NCI-H1092 (cell line): Measurements from ENCODE around the gene NEMP1.

ENCODE experiments used
- DNase-seq: peaks from one replicate; lab custom pipeline; 2025; lab: John Stamatoyannopoulos, UW

The NEMP1 gene

DNA sequence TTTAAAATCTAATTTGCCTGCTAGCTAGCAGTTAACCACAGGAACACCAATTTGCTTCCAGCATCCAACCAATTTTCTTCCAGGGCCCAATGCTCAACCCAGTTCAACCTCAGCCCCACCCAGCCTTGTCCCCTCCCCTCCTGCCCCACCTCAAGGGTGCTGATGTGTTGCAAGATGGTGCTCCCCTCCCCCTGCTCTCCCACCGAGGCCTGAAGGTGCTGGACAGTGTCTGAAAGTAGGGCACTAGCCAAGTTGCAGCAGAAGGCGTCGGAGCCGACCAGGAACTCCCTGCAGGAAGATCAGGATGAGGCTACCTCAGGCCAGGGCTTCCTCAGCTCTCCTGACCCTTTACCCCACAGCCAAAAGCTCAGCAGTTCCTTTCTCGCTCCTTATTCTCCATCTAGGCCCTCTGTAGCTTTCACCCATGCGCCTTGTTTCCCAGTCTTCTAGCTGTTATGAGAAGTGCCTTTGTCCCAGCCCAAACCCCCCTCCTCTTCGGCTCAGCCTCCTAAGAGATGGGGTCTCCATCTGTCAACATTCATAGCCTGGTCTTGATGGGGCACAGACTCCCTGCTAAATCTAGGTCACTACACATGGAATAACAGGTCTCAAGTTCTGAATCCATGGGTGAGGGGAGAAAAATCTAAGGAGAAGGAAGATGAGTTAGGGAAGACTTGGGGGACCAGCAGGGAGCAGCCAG lies 29.0 kb upstream of the NEMP1 start:
- no peak for DNase-seq

DNA sequence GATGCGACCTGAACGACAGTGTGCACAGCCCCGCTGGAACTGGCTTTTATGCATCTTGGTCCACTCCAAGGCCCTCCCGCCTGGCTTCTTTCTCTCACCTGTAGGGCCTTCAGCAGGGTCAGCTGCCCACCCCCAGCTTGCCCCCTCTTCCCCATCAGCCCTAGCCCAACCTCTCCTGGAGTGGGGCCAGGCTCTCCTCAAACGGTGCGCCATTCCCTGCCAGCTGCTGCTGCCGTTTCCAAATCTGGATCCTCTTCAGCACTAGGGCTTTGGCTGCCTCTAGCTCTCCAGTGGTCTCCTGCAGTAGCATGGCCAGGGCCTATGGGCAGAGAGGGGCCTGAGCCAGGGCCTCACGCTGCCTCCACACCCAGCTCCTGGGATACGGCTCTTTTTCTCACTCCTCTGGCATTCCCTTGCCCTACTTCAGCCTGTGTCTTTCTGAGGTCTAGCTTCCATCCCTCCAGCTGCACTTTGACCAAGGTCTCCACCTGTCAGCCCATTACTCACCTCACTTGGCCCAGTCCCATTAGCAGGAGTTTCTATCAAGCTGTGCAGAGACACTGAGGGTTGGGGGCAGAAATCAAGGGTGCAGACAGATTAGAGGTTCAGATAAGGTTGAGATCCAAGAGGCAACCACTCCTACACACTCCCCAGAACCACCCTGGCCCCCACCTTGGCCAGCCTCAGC lies 27.6 kb upstream of the NEMP1 start:
- DNase-seq: no peak

DNA sequence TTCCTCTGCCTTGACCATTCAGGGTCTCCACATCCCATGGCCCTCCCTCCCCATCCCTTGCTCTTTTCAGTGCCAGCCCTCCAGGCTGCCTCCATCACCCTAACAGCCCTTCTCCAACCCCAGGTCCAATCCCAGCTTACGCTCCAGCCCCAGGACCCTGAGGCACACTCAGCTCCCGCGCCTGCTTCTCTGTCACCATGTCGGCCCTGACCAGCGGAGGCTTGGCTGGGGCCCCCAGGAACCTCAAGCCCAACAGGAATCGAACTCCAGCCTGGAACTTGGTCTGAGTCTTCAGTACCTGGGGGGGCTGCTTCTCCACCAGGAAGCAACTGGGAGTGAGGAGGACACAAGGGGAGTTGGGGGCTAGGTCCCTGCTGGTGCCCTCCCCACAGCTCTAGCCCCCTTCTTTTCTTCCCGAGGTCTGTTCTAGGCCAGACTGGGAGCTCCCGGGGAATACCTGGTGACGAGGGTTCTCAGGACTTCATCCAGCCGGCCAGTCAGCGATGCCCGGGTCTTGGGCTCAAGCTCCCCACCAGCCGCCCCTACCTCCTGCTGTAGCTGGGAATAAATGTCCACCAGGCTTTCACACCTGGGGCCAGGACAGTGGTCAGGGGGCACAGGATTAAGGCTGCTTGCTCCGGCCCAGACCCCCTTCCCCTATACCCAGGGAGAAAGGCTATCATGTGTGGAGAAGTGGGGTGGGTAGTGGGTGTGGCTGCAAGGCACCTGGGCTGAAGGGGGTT lies 26.6 kb upstream of the NEMP1 start:
- no peak for DNase-seq

DNA sequence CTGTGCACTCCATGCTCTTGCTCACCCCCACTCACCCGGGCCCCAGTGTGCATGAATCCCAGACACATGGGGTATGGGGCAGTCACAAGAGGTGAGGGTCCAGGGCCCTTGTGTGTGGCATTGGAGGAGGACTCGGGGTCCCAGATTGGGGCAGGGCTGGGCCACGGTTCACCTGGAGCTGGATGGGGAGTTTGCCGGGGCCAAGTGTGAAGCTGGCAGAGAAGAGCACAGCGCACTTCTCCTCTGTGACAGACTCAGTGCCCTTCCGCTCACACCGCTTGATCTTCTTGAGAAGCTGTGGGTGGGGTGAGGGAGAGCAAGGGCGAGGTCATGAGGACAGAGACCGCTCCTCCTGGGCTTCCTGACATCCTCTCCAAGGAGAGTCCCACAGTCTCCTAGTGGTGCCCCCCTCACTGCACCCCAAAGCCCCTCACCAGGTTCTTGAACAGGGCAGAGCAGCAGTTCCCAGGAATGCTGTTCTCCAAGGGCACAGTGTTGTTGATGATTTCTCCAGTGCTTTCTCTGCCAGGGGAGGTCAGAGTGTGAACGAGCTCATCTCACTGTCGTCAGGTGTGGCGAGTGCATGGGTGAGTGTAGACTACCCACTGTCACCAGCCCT lies 25.8 kb upstream of the NEMP1 start:
- no peak for DNase-seq

DNA sequence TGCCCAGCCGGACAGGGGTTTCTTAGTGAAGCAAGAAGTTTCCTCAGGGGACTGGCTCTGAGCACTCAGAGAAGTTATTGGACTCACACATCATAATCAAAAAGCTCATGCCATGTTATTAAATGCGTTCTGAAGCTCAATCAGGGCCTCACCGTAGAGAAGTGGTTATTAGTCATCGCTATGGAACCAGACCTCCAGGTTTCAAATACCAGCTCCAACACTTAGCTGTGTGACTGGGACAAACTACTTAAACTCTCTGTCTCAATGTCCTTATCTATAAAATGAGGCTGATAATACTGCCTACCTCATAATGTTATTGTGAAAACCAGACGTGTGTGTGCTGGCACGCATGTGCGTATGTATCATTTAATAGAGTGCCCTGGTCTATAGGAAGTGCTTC lies 25.3 kb upstream of the NEMP1 start:
- DNase-seq: no peak

DNA sequence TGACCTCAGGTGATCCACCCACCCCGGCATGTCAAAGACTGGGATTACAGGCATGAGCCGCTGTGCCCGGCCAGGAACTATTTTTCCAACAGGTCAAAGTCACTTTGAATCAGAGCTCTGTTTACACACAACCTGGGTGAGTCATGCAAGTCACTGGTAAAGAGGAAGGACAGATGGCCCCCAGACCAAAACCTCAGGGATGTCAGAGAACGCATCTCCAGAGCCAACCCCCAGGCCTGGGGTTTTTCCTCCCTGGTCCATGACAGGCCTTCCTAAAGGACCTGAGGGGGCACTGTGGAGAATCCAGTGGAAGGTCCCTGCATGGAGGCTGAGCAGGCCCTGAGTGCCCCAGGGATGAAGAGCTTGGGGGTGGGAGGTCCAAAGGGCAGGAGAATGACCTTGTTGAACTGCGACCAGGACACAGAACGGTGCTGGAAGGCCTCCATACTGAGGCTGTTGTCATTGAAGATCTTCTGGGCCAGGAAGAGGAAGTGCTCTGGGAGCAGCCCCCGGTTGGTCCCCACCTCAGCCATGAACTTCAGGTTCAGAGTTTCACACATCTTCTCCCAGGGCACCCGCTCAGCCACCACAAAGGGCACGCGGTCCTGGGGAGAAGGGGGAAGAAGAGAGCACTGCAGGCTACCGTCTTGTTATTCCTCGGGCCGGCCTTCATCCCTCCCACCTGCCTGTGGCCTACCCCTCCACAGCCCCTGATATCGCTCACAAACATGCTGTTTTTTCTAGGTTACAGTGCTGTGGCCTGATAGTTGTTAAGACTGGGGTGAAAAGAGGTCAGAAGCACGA lies 23.5 kb upstream of the NEMP1 start:
- no peak for DNase-seq

DNA sequence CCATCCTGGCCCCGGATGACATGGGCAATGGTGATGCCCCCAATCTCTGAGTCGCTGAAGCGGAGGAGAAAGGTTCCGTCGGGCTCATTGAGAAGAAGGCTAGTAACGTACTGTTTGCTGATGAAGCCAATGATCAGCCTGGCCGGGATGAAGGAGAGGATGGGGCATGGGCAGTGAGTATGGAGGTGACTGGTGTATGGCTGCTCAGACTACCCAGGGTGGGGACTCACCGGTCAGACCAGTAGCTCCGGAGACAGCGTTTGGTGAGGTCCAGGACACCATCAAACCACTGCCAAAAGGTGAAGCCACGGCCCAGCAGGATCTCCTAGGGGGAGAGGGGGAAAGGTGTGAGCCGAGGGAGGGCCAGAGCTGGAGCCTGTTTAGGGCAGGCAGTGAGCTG lies 21.2 kb upstream of the NEMP1 start:
- no peak for DNase-seq

DNA sequence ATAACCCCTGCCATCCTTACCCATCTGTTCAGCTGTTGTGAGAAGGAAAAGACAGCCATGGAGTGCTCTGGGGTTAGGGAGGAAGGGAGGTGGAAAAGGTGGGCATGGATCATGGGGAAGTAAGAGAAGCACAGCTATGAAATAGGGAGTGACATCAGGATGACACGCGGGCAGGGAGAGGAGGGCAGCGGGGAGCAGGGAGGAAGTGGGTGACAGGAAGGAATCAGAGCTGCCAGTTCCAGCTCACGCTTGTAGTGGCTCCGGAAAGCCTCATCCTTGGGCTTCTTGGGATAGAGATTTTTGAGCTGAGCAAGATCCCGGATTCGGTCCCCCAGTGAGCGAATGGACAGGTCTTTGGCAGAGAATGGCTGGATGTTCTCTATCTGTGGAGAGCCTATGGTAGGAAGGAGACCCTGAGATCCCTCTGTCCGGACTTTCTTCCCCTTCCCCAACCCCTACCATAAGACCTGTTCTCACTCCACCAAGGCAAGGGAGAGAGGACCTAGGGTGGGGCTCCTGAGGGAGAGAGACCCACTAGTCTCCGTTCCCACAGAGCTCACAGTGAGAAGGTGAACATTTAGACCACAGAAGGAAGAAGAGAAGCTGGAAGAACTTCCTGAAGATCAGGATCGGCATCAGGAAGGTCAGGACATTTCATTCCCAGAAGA lies 20.6 kb upstream of the NEMP1 start:
- no peak for DNase-seq

DNA sequence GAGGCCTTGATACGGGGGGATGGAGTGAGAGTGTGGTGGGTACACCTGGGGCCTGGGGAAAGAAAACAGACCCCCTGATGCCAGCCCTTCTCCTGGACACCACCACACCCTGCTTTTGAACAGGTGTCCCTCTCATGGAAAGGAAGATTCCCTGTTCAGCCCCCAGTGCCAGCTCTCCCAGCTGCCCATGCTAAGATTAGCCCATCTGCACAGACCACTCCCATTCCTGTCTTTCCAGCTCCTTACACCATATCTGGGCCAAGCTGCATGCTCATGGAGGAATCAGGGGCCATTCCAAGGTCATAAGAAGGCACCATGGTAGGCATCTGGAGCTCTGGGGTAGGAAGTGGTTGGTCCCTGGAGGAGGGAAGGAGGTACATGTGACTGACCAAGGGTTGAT lies 20.0 kb upstream of the NEMP1 start:
- DNase-seq: no peak

DNA sequence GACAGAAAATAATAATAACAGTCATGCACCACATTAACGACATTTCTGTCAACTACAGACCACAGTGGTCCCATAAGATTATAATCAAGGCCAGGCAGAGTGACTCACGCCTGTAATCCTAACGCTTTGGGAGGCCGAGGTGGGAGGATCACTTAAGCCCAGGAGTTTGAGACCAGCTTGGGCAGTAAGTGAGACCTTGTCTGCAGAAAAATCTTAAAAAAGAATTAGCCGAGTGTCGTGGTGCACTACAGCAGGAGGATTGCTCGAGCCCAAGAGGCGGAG lies 18.9 kb upstream of the NEMP1 start:
- DNase-seq: no peak

DNA sequence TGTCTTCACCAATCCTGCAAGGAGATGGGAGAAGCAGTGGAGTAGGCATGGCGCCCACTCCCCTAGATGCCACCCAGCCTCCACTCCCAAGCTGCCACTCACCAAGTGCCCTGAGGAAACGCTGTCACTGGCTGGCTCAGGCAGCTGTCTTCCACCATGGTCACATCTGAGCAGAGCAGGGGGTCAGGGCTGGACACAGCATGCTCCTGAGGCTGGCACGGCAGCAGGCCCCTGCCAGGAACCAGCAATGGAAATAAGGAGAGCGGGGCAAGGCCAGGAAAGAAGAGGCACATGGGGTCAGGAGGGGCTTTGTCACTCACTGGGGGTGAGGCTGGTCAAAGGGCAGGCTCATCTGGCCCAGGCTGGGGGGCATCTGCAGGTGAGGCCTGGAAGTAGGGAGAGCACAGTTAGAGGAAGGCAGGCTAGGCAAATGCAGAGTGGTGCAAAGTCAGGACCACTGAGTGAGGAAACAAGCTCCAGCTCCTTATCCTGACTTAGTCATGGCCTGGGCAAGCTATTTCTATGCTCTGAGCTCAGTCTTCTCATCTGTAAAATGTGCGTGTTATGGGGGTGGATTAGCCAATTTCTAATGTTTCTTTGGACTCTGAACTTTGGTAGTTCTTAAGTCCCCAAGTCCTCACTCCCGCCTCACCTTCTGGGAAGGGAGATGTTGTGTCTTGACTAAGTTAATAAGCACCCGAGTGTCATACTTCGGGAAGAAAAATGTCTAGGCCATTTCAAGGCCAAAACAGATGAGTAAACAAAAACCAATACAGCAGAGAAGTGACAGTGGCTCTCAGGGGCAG lies 18.4 kb upstream of the NEMP1 start:
- no peak for DNase-seq

DNA sequence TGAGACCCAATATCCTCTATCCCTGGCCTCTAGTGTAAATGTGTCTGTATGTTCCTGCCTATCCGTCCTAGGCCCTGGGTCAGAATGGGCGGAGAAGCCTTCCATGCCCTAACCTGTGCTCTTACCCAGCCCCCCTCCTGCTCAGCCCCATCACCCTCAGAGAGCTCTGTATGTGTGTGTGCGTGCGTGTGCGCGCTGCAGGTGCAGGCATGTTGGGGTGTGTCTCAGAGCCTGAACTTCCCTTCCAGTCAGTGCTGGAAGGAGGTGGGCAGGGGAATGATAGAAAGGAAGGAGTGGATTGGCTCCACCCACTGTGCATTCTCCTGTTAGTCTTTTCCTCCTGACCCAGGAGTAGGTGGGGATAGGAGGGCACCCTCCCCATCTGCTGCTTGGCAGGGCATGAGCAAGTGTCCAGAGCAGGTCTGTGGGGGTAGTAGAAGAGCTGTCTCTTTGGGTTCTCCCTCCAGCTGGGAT lies 17.5 kb upstream of the NEMP1 start:
- DNase-seq: no peak

DNA sequence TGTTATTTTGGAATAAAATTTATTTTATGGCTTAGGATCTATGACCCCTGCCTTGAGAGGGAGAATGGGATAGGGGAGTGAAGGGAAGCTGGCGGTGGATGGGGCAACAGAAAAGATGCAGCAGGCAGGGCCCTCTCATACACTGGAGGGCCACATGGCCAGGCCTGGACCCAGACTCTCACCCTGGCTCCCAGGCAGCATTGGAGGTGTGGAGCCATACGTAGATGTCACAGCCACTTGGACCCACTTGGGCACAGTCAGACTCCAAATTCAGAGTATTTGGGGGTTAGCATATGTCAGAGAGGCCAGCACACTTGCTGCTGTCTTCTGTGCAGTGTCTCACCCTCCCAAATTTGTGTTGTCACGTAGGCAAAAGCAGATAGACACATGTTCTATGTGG lies 16.8 kb upstream of the NEMP1 start:
- no peak for DNase-seq

DNA sequence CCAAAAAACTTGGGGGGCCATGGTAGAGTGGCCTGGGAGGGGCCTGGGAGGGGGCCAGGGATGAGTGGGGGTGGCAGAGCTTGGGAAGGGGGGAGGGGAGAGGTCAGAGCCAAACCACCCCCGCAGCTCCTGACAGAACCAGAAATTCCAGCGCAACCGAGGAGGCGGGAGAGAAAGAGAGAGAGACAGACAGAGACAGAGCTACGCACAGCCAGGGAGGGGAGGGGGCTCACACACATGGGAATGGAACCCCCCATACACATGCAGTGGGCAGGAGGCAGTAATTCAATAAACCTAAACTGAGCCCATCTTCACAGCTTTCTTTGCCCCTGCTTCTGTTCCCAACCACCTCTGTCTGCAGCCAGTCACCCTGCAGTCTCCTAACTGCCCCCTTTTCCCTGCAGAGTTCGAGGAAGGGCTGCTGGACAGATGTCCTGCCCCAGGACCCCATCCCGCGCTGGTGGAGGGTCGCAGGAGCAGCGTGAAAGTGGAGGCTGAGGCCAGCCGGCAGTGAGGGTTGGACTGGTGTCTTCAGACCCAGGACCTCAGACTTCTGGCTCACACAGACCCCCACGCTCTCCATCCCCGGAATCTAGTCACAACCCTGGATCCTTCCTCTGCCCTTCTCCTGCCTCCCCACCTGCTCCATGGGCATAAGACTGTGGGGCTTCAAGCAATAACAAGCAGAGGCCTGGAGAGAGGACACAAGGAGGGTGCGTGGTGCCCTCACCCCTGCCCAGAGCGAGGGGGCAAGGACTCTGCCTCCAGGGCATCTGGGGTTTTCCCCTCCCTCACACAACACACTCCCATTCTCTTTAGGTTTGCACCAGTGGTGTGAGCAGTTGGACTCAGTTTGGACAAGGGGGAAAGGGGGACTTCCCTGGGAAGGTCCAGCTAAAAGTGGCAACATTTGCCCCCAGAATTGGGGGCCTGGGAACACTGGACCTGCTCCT lies 15.9 kb upstream of the NEMP1 start:
- DNase-seq: no peak

DNA sequence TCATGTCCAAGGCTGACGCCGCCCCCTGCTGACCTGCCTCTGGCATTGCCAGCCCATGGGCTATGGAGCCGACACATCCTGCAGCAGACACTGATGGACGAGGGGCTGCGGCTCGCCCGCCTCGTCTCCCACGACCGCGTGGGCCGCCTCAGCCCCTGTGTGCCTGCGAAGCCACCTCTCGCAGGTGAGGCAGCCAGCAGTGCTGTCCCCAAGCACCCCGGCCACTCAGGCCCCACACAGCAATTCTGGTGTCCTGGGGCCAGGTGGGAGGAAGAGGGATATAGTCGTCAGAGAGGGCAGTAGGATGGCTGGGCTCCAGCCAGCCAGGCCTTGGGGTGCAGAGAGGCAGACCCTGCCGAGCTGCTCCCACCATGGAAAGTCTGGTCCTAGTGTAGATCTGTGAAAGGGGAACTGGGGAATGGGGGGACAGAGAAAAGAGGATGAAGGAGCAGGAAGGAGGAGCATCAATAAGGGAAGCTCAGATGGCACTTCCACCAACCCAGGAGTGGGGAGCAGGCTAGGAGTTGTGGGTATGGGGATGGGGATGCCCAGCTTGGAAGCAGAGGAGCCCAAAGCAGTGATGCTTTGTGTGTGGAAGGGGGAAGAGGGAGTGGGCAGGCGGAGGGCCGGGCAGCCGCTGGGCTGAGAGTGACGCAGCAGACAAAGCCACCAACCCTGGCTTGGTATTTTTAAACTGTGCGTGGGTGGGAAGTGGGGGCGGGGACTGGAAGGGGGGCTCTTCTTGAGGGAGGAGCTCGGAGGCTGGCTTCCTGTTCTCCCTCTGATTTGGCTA lies 15.0 kb upstream of the NEMP1 start:
- no peak for DNase-seq

DNA sequence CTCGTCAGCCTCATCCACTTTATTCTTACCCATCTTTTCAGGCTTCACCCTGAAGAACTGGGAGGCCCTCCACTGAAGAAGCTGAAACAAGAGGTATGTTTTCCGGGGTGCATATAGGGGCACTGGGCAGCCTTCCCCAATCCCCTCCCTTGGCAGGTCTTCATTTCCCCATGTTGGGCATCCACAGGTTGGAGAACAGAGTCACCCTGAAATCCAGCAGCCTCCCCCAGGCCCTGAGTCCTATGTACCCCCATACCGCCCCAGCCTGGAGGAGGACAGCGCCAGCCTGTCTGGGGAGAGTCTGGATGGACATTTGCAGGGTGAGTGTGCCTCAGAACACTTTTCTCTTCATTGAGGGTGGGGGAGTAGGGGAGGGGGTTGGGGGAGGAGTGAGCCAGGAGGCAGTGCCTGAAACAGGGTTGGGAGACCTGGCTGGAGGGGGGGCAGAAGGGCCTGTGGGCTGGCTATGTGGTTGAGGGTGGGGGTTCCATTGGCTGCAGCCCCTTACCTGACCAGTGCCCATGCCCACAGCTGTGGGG lies 14.4 kb upstream of the NEMP1 start:
- no peak for DNase-seq

DNA sequence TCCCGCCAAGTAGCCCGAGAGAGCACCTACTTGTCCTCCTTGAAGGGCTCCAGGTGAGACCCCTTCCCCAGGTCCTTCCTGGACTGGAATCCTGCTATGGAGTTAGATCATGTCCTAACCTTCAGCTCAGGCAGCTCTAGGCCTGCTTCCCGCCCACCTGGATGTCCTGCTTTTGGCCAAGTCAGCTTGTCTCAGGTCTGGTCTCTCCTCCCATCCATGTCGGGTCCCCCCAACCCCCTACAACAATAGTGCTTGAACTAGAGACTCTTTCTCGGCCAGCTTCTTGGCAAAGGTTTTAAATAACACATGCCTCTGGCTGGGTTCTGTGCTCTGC lies 13.9 kb upstream of the NEMP1 start:
- DNase-seq: no peak
